Brain microvascular endothelial cell (primary cell): Measurements from ENCODE around the gene MFAP4.

Source experiments
- DNase-seq: peaks from one replicate; pipeline ENCODE4 v3.0.0-alpha.2; 2020
- H3K27ac ChIP-seq: fragments of 250-450 bp; sonication (Bioruptor Pico); 2 replicates; pipeline ENCODE4 v1.5.1; 2020; ENCODE audit warnings: mild to moderate bottlenecking, moderate library complexity
- H3K27me3 ChIP-seq: fragments of 250-450 bp; sonication (Bioruptor Pico); replicated peaks from 2 replicates; pipeline ENCODE4 v1.5.1; 2020; ENCODE audit warnings: mild to moderate bottlenecking
- H3K36me3 ChIP-seq: fragments of 250-450 bp; sonication (Bioruptor Pico); replicated peaks from 2 replicates; pipeline ENCODE4 v1.5.1; 2020; ENCODE audit warnings: mild to moderate bottlenecking
- H3K4me3 ChIP-seq: 2 replicates; pipeline ENCODE4 v1.5.1; 2011; ENCODE audit warnings: low read depth, mild to moderate bottlenecking, control low read depth, low read length, moderate library complexity
- in situ Hi-C: cut with HindIII; loops from 2 replicates; pipeline ENCODE4 v1.10.0; 2017; ENCODE audit warnings: low sequenced_read_pairs, low pct_ligation_motif_present
- TF ChIP-seq, protein P1 (sequence below): IDR thresholded peaks from 2 replicates; pipeline ENCODE4 v1.5.1; 2011; ENCODE audit warnings: low read depth, mild to moderate bottlenecking, moderate library complexity, low read length, control low read depth, inconsistent platforms; ENCODE audit errors: missing control alignments

MFAP4 gene

GRCh38 chr17:19424934-19425868 is 38.2 kb upstream of the MFAP4 start:
- in situ Hi-C loops, result no loop called here
- TF ChIP-seq, protein P1, sequence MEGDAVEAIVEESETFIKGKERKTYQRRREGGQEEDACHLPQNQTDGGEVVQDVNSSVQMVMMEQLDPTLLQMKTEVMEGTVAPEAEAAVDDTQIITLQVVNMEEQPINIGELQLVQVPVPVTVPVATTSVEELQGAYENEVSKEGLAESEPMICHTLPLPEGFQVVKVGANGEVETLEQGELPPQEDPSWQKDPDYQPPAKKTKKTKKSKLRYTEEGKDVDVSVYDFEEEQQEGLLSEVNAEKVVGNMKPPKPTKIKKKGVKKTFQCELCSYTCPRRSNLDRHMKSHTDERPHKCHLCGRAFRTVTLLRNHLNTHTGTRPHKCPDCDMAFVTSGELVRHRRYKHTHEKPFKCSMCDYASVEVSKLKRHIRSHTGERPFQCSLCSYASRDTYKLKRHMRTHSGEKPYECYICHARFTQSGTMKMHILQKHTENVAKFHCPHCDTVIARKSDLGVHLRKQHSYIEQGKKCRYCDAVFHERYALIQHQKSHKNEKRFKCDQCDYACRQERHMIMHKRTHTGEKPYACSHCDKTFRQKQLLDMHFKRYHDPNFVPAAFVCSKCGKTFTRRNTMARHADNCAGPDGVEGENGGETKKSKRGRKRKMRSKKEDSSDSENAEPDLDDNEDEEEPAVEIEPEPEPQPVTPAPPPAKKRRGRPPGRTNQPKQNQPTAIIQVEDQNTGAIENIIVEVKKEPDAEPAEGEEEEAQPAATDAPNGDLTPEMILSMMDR, result no peak
- Histone ChIP-seq H3K27ac (no peak overlapping the region), H3K4me3 (no peak overlapping the region), H3K36me3 (no peaks in the 10 kb centered on the region), H3K27me3 (no peaks in the 10 kb centered on the region)
- DNase-seq, result no peak

DNA sequence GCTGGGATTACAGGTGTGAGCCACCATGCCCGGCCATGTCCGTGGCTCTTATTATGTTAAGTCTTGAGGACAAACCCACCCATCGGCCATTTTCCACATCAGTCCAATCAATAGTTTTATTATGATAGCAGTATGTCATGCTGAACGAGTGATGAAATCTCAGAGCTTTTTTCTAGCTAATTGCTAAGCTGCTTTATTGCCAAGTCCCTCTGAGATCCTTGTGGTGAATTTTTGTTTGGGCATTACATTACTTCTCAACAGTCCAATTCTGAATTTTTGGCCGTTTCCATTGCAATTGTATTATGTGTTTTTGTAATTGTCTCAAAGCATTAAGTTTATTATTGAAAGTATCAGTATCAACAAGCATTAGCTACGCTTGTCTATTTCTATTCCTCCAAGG is 34.9 kb upstream of the MFAP4 start:
- no peak overlapping the region for H3K27ac ChIP-seq
- TF ChIP-seq, protein P1, result no peak
- H3K4me3 ChIP-seq, result no peak overlapping the region
- H3K36me3 ChIP-seq, result no peaks in the 10 kb centered on the region
- in situ Hi-C loops, result no loop called here
- no peak for DNase-seq
- no peaks in the 10 kb centered on the region for H3K27me3 ChIP-seq

DNA sequence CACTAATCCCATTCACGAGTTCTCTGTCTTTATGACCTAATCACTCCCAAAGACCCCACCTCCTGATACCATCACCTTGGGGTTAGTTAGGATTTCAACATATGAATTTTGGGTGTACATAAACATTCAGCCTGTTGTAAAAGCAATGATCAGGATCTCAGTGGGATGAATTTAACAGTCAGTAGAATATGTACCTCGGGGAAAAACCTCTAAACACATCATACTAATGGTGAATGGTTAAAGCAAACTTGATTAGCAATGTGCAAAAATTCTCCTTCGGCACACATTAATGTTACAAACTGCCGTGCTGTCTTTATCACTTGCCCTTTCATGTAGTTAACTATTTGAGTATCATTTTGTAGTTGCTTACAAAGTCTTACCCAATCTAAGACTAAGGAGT is 34.2 kb upstream of the MFAP4 start:
- Histone ChIP-seq H3K27ac (no peak overlapping the region), H3K36me3 (no peaks in the 10 kb centered on the region), H3K4me3 (no peak overlapping the region), H3K27me3 (no peaks in the 10 kb centered on the region)
- TF ChIP-seq, protein P1, result no peak
- in situ Hi-C loops, result no loop called here
- no peak for DNase-seq

DNA sequence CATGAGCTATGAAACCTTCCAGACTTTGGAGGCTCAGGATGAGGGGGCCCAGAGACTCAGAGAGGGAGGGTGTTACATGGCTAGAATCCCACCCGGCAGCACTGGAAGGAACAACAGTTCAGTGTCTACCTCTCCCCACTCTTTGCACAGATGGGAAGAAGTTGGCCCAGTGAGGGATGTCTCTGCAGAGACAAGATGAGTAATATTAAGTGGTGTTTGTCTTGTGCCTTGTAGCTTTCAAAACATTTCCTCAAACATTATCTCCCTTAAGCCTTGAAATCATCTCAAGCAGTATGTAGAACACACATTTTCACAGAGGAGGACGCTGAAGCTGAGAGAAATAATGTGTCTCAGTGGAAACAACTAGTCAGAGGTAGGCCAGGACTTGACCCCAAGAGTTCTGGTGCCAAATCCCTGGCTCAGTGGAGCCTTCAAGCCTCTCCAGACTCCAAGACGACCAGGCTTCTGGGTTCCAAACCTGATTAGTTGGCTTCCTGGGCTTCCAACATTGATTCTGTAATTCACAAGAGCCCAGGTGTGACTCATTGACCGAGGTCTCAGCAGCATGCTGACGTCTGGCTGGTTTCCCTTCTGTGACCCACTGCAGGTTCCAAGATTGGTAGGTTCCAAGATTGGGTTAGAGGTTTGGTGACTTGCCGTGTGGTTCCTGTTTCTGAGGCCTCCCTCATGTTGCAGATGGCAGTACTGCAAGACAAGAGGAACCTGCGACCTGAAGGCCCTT is 31.4 kb upstream of the MFAP4 start:
- in situ Hi-C loops, result no loop called here
- no peaks in the 10 kb centered on the region for H3K27me3 ChIP-seq
- DNase-seq, result peak; percentile 45
- no peak overlapping the region for H3K4me3 ChIP-seq
- H3K27ac ChIP-seq, result no peak overlapping the region
- TF ChIP-seq, protein P1, result peak; percentile 12
- H3K36me3 ChIP-seq, result no peaks in the 10 kb centered on the region

GRCh38 chr17:19417611-19418010 is 30.6 kb upstream of the MFAP4 start:
- H3K27ac ChIP-seq, result no peak overlapping the region
- no peak for DNase-seq
- H3K36me3 ChIP-seq, result no peaks in the 10 kb centered on the region
- no peak overlapping the region for H3K4me3 ChIP-seq
- in situ Hi-C loops, result no loop called here
- TF ChIP-seq, protein P1, result no peak
- no peaks in the 10 kb centered on the region for H3K27me3 ChIP-seq
